GM18519 (cell line): Measurements from ENCODE around the gene KIF2C.
"Not testable (repeated sequence)": the region's sequence is repeated elsewhere in the genome, so short reads cannot be mapped to it uniquely, and the experiment has no call there.

ENCODE experiments used
- ATAC-seq: cut with Tn5 transposase; IDR thresholded peaks from one replicate; pipeline ENCODE4 v1.9.1; 2021; ENCODE audit warnings: mild to moderate bottlenecking, moderate library complexity; ENCODE audit not compliant: unreplicated experiment, low FRiP score

The KIF2C gene

DNA sequence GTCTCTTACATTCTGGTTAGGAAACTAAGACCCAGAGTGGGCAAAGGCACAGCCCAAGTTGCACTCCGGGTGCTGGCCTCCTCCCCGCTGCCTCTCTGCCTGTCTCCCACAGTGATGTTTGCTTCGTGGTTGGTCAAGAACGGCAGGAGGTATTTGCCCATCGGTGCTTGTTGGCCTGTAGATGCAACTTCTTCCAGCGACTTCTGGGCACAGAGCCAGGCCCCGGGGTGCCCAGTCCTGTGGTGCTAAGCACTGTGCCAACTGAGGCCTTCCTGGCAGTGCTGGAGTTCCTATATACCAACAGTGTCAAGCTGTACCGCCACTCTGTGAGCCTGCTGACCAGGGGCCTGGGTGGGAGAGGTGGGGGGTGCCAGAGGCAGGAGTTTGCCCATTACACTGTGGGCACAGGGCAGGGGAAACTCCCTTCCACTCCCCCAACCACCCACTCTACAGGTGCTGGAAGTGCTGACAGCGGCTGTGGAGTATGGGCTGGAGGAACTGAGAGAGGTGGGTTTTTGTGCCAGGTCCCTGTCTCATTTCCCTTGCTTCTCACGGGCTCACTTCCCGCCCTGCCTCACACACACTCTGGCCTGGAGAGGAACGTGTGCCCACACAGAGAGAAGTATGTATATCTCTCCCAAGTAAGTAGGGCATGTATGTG is 70.6 kb downstream of the KIF2C start:
- no peak for ATAC-seq

DNA sequence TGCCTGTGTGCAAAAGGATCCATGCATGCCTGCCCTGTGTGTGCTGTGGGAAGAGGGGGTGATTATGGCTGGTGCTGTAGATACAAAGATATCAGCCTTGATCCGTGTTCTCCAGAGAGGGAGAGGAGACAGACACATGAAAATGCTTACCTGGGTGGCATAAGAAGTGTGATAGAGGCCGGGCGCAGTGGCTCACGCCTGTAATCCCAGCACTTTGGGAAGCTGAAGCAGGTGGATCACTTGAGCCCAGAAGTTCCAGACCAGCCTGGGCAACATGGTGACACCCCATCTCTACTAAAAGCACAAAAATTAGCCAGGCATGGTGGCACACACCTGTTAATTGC is 71.1 kb downstream of the KIF2C start:
- not testable (repeated sequence) for ATAC-seq

DNA sequence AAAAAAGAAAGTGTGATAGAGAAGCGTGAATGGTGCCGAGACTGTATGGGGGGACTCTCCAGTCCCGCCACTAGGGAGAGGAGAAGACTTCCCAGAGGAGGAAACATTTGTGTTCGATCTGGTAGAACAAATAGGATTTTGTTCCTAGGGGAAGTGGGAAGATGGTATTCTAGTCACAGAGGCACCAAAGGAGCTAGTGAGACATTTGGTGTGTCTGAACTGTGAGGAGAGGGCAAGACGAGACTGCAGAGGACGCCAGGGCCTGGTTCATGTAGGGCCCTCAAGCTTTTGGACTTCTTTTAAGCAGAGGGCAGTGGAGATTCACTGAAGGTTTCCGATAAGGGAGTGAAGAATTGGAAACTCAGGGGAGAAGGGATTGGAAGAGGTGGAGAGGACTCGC is 71.6 kb downstream of the KIF2C start:
- no peak for ATAC-seq

DNA sequence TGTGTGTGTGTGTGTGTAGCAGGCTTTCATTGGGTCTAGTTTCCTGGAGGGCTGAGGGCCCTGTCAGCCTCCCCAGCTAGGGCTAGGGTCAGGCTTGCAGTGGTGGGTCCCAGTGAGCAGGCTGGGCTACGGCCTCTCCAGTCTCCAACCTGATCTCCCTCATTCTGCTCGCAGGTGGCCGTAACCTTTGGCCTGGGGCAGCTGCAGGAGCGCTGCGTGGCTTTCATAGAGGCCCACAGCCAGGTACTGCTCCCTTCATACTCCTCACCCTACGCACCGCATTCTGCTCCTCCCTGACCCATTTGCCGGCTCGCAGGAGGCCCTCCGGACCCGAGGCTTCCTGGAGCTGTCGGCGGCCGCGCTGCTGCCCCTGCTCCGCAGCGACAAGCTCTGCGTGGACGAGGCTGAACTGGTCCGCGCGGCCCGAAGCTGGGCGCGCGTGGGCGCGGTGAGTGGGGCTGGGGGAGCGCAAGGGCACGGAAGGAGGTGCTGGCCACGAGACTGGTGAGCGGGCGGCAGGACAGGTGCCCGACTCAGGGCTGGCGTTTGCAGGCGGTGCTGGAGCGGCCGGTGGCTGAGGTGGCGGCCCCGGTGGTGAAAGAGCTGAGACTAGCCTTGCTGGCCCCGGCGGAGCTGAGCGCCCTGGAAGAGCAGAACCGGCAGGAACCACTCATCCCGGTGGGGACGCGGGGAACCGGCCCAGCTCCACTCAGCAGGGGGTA is 73.3 kb downstream of the KIF2C start:
- no peak for ATAC-seq

DNA sequence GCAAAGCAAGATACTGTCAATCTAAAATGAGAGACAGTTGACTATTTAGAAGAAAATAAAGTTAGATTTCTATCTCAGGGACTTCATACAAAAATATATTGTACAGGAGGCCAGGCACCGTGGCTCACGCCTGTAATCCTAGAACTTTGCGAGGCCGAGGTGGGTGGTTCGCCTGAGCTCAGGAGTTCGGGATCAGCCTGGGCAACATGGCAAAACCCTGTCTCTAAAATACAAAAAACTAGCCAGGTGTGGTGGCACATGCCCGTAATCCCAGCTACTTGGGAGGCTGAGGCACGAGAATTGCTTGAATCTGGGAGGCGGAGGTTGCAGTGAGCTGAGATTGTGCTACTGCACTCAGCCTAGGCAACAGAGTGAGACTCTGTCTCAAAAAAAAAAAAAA is 76.3 kb downstream of the KIF2C start:
- not testable (repeated sequence) for ATAC-seq

DNA sequence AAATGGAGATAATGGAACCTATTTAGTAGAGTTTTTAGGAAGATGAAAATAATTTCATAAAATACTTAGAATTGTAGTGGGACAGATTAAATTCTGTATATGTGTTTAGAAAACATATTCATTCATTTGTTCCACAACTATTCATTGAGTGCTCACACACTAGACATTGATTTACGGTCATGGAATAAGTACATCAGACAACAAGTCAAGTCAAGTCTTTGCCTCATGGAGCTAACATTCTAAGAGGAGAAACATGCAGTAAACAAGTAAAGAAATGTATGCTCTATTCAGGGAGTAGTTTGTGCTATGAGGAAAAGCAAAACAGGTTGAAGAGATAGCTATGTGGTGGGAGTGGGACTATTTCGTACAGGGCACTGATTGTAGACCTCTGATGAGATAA is 77.7 kb downstream of the KIF2C start:
- no peak for ATAC-seq
